Neural progenitor cell (in vitro differentiated cells): ENCODE data around the gene FOXJ1. TPM values are rescaled to one million over a fixed set of nuclear protein-coding genes. Genes with fewer than 3 reads are reported as not detected.
A peak's percentile ranks its signal among the peaks of the same experiment; 100 is the strongest.

Experiments used
- DNase-seq: peaks from one replicate; pipeline ENCODE4 v3.0.0-alpha.2; 2016; ENCODE audit warnings: low spot score
- H2AFZ ChIP-seq: fragments of 200-600 bp; sonication (generic); replicated peaks from 2 replicates; pipeline ENCODE4 v1.6.1; 2016; ENCODE audit warnings: antibody characterized with exemption
- H3F3A ChIP-seq: fragments of 200-600 bp; sonication (generic); 2 replicates; pipeline ENCODE4 v1.6.1; 2016; ENCODE audit warnings: antibody characterized with exemption, low read depth
- H3K27ac ChIP-seq: fragments of 200-600 bp; sonication (generic); 2 replicates; pipeline ENCODE4 v1.5.1; 2016; ENCODE audit warnings: mild to moderate bottlenecking
- H3K27me3 ChIP-seq: fragments of 200-600 bp; sonication (generic); 2 replicates; pipeline ENCODE4 v1.6.1; 2016; ENCODE audit warnings: mild to moderate bottlenecking, moderate library complexity
- H3K36me3 ChIP-seq: fragments of 200-600 bp; sonication (generic); 2 replicates; pipeline ENCODE4 v1.5.1; 2016
- H3K4me1 ChIP-seq: fragments of 200-600 bp; sonication (generic); 2 replicates; pipeline ENCODE4 v1.6.1; 2016; ENCODE audit warnings: mixed run types
- H3K4me2 ChIP-seq: fragments of 200-600 bp; sonication (generic); 2 replicates; pipeline ENCODE4 v1.6.1; 2016
- H3K4me3 ChIP-seq: fragments of 200-600 bp; sonication (generic); 2 replicates; pipeline ENCODE4 v1.5.1; 2016
- H3K79me2 ChIP-seq: fragments of 200-600 bp; sonication (generic); 2 replicates; pipeline ENCODE4 v1.6.1; 2016; ENCODE audit warnings: low read depth
- H3K9ac ChIP-seq: fragments of 200-600 bp; sonication (generic); 2 replicates; pipeline ENCODE4 v1.6.1; 2016
- H3K9me3 ChIP-seq: fragments of 200-600 bp; sonication (generic); 2 replicates; pipeline ENCODE4 v1.5.1; 2016; ENCODE audit warnings: low read depth
- H4K20me1 ChIP-seq: fragments of 200-600 bp; sonication (generic); 2 replicates; pipeline ENCODE4 v1.6.1; 2016; ENCODE audit warnings: low read depth
- H3K27ac Mint-ChIP-seq: 3 replicates; pipeline ENCODE4 v1.8.0; 2021; ENCODE audit warnings: mixed read lengths
- H3K27me3 Mint-ChIP-seq: 2 replicates; pipeline ENCODE4 v1.8.0; 2022; ENCODE audit warnings: low read depth, mild to moderate bottlenecking, inconsistent platforms, moderate library complexity, mixed read lengths; ENCODE audit not compliant: insufficient read depth
- H3K36me3 Mint-ChIP-seq: 3 replicates; pipeline ENCODE4 v1.8.0; 2021; ENCODE audit warnings: mixed read lengths
- H3K4me1 Mint-ChIP-seq: 3 replicates; pipeline ENCODE4 v1.8.0; 2021; ENCODE audit warnings: mixed read lengths
- H3K4me3 Mint-ChIP-seq: 3 replicates; pipeline ENCODE4 v1.8.0; 2021; ENCODE audit warnings: mild to moderate bottlenecking, moderate library complexity, mixed read lengths
- H3K9me3 Mint-ChIP-seq: 3 replicates; pipeline ENCODE4 v1.8.0; 2020; ENCODE audit warnings: mixed read lengths
- CTCF ChIP-seq: fragments of 200-600 bp; sonication (generic); IDR thresholded peaks from 2 replicates; pipeline ENCODE4 v1.5.1; 2017; ENCODE audit warnings: antibody characterized with exemption, mild to moderate bottlenecking
- EZH2 ChIP-seq: fragments of 200-600 bp; sonication (generic); IDR thresholded peaks from 2 replicates; pipeline ENCODE4 v1.6.1; 2017; ENCODE audit warnings: antibody characterized with exemption, mild to moderate bottlenecking, moderate library complexity
- EZH2phosphoT487 ChIP-seq: fragments of 200-600 bp; sonication (generic); IDR thresholded peaks from 2 replicates; pipeline ENCODE4 v1.6.1; 2017; ENCODE audit warnings: antibody characterized with exemption
- total RNA-seq: library from RNA; depleted of rRNA; stranded (reverse); fragments of >200 nt; gene quantifications from 2 replicates; pipeline ENCODE4 v1.2.3, GENCODE V29; 2015; ENCODE audit warnings: low replicate concordance

FOXJ1 gene
- total RNA-seq, 1 donor from 2014 or later: 0.49 TPM

- H3K4me1 ChIP-seq: peaks cover 12% of the 10 kb centered on the region
- H3K27me3 ChIP-seq: no peaks in the 10 kb centered on the region
- peaks cover 10% of the 10 kb centered on the region for H3K27me3 Mint-ChIP-seq
- no peak overlapping the region for H3K4me3 Mint-ChIP-seq
- H3K9me3 ChIP-seq: no peaks in the 10 kb centered on the region
- no peaks in the 10 kb centered on the region for H3K36me3 ChIP-seq
- peaks cover 18% of the 10 kb centered on the region for H3K79me2 ChIP-seq
- H3K4me2 ChIP-seq: no peak overlapping the region
- H3K9ac ChIP-seq: no peak overlapping the region
- no peak for DNase-seq
- H4K20me1 ChIP-seq: no peaks in the 10 kb centered on the region
- H3K36me3 Mint-ChIP-seq: peaks cover 4% of the 10 kb centered on the region
- no peak overlapping the region for H3K4me3 ChIP-seq
- no peak overlapping the region for H3K27ac ChIP-seq
- no peaks in the 10 kb centered on the region for H3K9me3 Mint-ChIP-seq
- TF ChIP-seq CTCF: no peak
- no peak for TF ChIP-seq EZH2phosphoT487
- no peak for TF ChIP-seq EZH2
- H3K4me1 Mint-ChIP-seq: peaks cover 24% of the 10 kb centered on the region
- peak overlapping the region; percentile 48 for H2AFZ ChIP-seq
- no peak overlapping the region for H3K27ac Mint-ChIP-seq
- H3F3A ChIP-seq: peaks cover 25% of the 10 kb centered on the region
Measured at GRCh38 chr17:76106703-76107102, 34.3 kb downstream of the FOXJ1 start.

GRCh38 chr17:76104896-76105231 is 36.2 kb downstream of the FOXJ1 start:
- Mint-ChIP-seq H3K27ac (no peak overlapping the region), H3K4me3 (peak overlapping the region; percentile 71), H3K27me3 (peaks cover 8% of the 10 kb centered on the region), H3K4me1 (peaks cover 24% of the 10 kb centered on the region), H3K36me3 (peaks cover 12% of the 10 kb centered on the region), H3K9me3 (no peaks in the 10 kb centered on the region)
- H3K4me1 ChIP-seq: peaks cover 12% of the 10 kb centered on the region
- no peaks in the 10 kb centered on the region for H4K20me1 ChIP-seq
- no peak overlapping the region for H3K27ac ChIP-seq
- TF ChIP-seq EZH2phosphoT487: no peak
- TF ChIP-seq CTCF: no peak
- no peak for TF ChIP-seq EZH2
- no peaks in the 10 kb centered on the region for H3K27me3 ChIP-seq
- H2AFZ ChIP-seq: no peak overlapping the region
- H3K9ac ChIP-seq: no peak overlapping the region
- DNase-seq: no peak
- no peaks in the 10 kb centered on the region for H3K9me3 ChIP-seq
- peaks cover 6% of the 10 kb centered on the region for H3K36me3 ChIP-seq
- H3K79me2 ChIP-seq: peaks cover 19% of the 10 kb centered on the region
- H3K4me3 ChIP-seq: no peak overlapping the region
- peaks cover 25% of the 10 kb centered on the region for H3F3A ChIP-seq
- H3K4me2 ChIP-seq: no peak overlapping the region

- H3F3A ChIP-seq: peaks cover 25% of the 10 kb centered on the region
- no peak overlapping the region for H3K27ac ChIP-seq
- Mint-ChIP-seq H3K27ac (peak overlapping the region; percentile 17), H3K36me3 (peaks cover 13% of the 10 kb centered on the region), H3K4me3 (peak overlapping the region; percentile 97), H3K27me3 (peaks cover 8% of the 10 kb centered on the region), H3K9me3 (no peaks in the 10 kb centered on the region), H3K4me1 (peaks cover 24% of the 10 kb centered on the region)
- peak overlapping the region; percentile 99 for H3K4me3 ChIP-seq
- peak overlapping the region; percentile 95 for H3K4me2 ChIP-seq
- TF ChIP-seq EZH2phosphoT487: no peak
- no peak for TF ChIP-seq EZH2
- no peak for TF ChIP-seq CTCF
- no peak for DNase-seq
- H4K20me1 ChIP-seq: no peaks in the 10 kb centered on the region
- peaks cover 12% of the 10 kb centered on the region for H3K4me1 ChIP-seq
- peak overlapping the region; percentile 99 for H2AFZ ChIP-seq
- no peak overlapping the region for H3K9ac ChIP-seq
- no peaks in the 10 kb centered on the region for H3K9me3 ChIP-seq
- H3K79me2 ChIP-seq: peaks cover 19% of the 10 kb centered on the region
- H3K36me3 ChIP-seq: peaks cover 9% of the 10 kb centered on the region
- H3K27me3 ChIP-seq: no peaks in the 10 kb centered on the region
Measured at GRCh38 chr17:76104140-76104895, 36.7 kb downstream of the FOXJ1 start.
